HG02970 (cell line): ENCODE measurements around the gene RAPGEF2.
"Not testable (repeated sequence)": the region's sequence is repeated elsewhere in the genome, so short reads cannot be mapped to it uniquely, and the experiment has no call there.

Experiments used
- ATAC-seq: cut with Tn5 transposase; IDR thresholded peaks from one replicate; pipeline ENCODE4 v1.9.1; 2021; ENCODE audit warnings: mild to moderate bottlenecking, moderate library complexity, moderate number of reproducible peaks; ENCODE audit not compliant: unreplicated experiment, low FRiP score

RAPGEF2 gene

DNA sequence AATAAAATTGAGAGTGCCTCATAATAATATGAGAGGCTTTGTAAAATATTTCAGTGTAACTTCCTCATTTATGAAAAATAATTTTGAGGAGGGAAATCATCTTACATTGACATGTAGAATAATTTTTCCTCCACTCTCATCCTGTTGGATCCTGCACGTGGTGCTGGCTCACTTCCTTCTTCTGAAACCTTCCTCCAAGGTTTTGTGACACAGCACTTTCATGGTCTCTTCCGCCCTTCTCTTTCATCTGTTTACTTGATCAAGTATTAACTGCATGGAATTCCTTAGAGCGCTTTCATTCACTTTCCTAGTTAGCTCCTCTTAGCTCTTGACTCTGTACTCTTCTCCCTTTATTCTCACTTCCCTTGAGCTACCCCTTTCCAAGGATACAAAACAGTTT, 246.5 kb downstream of the RAPGEF2 start:
- no peak for ATAC-seq

DNA sequence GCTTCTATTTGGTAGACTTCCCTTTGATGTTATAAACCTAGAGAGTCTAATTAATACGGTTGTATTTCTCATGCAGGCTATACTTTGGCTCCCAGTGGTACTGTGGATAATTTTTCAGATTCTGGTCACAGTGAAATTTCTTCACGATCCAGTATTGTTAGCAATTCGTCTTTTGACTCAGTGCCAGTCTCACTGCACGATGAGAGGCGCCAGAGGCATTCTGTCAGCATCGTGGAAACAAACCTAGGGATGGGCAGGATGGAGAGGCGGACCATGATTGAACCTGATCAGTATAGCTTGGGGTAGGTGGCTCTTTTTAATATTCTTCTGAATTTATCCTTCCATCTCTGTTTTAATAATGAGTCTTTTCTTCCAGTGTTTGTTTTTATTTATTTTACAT, 249.7 kb downstream of the RAPGEF2 start:
- no peak for ATAC-seq

DNA sequence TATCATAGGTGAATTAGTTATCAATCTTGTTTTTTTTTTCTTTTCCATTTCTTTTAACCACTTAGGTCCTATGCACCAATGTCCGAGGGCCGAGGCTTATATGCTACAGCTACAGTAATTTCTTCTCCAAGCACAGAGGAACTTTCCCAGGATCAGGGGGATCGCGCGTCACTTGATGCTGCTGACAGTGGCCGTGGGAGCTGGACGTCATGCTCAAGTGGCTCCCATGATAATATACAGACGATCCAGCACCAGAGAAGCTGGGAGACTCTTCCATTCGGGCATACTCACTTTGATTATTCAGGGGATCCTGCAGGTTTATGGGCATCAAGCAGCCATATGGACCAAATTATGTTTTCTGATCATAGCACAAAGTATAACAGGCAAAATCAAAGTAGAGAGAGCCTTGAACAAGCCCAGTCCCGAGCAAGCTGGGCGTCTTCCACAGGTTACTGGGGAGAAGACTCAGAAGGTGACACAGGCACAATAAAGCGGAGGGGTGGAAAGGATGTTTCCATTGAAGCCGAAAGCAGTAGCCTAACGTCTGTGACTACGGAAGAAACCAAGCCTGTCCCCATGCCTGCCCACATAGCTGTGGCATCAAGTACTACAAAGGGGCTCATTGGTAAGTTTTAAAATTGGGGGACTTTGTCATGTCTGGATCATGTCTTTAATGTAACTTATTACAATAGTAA, 250.7 kb downstream of the RAPGEF2 start:
- ATAC-seq = no peak

DNA sequence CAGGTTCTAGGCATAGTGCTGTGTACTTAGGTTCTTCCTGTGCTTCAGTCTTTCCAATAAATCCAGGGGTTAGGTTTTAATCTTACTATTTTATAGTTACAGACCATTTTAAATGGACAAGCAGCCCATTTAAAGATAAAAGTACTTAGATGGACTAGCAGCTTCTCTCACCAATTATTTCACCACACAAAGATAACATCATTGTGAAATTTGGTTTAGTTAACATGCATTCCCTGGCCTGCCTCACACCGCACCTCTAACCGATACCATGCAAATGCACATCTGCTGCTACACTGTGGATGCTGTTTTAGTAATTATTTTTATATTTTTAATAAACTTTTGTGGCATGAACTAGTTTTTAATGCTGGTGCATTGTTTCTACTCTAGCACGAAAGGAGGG, 252.6 kb downstream of the RAPGEF2 start:
- no peak for ATAC-seq

DNA sequence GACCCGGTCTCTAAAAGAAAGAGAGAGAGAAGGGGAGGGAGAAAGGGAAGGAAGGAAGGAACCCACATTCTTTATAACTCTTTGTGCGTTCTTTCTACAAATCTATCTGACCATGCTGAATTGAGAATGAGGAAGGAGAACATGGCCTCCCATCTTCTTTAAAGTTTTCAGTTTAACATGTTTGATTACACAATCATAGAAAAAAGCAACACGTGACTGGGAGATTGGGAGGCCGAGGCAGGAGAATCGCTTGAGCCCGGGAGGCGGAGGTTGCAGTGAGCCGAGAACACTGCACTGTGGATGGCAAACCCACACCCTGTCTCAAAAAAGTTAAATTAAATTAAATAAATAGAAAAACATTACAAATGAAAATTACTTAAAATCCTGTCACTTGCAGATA, 254.5 kb downstream of the RAPGEF2 start:
- ATAC-seq = no peak

DNA sequence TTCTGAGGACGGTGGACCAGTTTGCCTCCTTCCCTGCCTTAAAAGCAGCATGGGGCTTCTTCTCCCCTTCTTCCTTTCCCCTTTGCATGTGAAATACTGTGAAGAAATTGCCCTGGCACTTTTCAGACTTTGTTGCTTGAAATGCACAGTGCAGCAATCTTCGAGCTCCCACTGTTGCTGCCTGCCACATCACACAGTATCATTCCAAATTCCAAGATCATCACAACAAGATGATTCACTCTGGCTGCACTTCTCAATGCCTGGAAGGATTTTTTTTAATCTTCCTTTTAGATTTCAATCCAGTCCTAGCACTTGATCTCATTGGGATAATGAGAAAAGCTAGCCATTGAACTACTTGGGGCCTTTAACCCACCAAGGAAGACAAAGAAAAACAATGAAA, 255.3 kb downstream of the RAPGEF2 start:
- ATAC-seq = no peak

DNA sequence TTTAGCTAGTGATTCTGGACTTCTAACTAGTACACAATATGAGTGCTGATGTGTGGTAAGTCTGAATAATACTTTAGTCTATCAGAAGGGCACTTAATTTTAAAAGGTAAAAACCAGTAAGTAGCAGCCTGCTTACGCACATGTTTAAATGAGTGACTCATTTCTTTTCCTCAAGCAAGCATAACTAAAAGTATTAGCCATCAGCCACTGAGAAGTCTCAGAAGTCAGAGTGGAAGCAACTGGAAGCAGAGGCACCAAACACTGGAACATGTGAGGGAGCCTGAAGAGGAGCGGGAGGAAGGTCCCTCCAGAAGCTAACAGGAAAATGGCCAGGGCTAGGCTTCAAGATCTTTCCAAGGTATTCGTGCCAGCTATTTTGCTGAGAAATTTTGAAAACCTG, 257.7 kb downstream of the RAPGEF2 start:
- ATAC-seq = no peak

DNA sequence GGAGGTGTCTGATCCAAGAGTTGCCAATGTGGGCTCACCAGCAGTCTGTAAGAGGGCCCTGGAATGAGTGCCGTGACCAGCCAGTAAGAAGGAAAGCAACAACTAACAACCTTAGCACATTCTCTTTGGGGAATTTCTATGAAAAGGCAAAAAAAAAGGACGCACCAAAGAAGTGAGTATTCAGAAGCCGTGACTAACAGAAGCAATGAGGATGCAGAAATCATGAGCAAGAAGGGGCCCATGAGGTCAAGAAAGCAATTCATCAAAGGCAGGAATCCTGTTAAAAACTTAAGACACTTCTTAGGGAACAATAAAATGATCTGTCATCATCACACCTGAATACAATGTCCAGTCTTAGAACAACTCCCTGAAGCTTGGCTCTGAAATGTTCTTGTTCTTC, 260.5 kb downstream of the RAPGEF2 start:
- no peak for ATAC-seq

DNA sequence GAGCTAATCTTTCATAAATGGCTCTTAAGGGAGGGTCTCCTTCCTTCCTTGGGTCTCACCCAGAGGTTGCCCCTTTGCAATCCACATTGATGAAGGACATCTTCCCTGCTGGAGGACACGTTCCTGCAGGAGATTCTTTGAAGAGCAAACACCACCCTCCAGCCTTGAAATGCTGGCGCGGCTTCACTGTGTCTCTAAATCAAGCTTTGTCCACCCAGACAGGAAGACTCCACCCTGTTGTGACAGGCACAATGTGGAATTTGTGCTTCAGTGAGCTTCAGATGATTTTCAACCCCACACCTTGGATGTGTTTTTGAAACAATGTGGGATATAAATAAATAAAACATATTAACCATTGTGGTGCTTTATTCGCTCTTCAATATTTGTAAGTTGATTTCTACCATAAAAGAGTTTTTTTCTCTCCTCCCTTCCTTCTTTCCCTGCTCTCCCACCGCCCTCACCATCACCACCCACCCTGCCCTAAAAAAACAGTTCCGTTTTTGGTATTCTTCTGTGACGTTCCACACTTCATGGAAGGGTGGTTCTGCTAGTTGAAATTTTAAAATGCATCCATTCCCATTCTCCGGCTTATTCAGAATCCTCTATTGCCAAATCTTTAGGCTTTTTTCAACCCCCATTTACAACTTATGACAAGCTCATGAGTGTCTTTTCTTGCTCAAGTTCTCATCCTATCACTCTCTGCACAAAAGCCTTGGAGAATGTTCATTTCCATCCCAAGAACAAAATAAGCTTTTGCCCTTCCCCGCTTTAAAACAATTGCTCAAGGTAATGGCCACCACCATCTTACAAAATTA, 264.3 kb downstream of the RAPGEF2 start:
- no peak for ATAC-seq

DNA sequence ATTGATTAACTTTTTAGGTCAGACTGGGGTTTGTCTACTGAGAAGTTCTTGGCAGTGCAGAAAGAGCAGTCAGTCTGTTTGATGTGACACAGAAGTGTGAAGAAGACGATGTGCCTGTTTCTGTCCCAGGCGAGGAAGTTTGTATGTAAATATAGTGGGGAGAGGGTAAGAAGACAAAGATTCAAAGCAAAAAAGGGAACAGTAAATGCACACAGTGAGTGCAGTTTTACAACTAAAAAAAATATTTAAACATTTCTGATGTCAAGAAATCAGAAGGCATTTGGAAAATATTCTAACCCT, 264.9 kb downstream of the RAPGEF2 start:
- ATAC-seq = no peak

DNA sequence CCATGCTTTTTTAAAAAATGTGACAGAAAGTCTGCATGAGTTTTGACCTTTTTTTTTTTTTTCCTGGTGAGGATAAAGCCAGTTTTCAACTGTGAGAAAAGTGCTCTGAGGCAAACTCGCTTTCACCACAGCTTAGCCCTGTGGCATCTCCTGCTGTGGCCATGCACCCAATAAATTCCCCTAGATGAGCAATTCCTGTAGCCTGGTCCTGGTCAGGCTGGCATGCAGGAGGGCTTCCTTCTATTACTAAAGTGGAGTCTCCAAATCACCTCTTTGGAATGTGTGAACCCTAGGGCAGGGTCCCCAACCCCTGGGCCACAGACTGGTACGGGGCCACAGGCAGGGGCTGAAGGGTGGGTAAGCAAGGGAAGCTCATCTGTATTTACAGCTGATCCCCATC, 265.4 kb downstream of the RAPGEF2 start:
- ATAC-seq = no peak

DNA sequence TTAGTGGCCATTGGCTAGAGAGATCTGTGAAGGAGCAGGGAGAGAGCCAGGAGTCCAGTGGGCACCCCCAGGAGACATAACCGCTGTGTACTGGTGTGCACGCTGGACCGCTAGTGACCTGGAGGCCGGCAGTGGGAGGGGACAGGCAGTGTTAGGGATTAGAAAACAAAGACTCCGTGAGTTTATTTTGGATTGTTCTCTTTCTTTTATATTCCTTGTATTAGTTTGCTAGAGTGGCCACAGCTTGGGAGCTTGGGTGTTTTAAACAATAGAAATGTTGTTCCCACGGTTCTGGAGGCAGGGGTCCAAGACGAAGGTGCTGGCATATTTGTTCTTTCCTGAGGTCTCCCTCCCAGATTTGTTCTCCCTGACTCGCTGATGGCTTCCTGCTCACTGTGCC, 266.4 kb downstream of the RAPGEF2 start:
- ATAC-seq = no peak

DNA sequence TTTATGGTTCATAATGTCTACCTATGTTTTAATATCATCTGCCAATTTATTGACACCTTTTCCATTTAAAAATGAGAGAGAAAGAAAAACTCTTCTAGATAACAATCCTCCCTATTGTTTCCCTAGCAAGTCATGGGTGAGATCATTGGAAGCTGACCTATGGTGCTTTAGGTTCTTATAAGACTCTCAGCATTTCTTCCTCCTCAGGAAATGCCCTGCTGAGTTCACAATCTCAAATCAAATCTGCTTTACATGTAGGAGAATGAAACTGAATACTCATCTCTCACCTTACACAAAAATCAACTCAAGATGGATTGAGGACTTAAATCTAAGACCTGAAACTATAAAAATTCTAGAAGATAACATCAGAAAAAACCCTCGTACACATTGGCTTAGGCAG, 267.4 kb downstream of the RAPGEF2 start:
- ATAC-seq = no peak

DNA sequence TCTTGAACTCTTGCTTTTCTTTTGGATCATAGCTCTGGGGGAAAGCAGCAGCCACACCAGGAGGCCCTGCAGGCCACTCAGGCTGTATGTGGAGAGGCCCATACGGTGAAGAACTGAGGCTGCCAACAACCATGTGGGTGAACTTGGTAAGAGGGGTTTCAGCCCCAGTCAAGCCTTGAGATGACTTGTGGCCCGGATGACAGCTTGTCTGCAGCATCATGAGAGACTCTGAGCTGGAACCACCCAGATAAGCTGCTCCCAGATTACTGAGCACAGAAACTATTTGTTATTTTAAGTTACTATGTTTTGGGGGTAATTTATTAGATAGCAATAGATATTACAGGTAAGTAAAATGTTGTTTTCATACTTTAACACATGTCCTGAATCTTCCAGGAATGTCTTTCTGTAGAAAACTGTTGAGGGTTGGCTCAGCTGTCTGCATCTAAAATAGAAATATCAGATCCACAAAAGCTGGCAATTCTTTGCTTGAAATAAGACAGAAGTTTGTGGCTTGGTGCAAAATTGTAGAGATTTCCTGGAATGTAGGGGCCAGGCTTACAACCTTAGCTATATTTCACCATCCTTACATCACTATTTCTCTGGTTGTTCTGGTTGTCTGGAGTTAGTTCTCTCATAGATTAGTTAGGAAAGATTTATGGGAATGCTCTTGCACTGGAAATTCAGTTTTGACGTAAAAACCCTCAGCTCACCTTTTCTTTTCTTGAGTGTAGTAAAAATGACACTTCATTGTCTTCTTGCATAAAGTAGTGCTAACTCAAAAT, 272.1 kb downstream of the RAPGEF2 start:
- ATAC-seq = no peak

DNA sequence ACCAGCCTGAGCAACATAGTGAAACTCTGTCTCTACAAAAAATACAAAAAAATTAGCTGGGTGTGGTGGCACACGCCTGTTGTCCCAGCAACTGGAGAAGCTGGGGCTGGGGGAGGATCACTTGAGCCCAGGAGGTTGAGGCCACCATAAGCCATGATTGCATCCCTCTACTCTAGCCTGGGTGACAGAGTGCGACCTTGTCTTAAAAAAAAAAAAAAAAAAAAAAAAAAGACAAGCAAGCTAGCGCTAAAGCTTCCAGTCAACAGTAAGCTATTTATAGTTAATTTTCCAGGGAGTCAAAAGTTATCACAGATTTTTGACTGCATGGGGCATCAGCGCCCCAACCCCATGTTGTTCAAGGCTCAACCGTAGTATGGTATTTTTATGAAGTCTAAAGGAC, 273.4 kb downstream of the RAPGEF2 start:
- no peak for ATAC-seq

DNA sequence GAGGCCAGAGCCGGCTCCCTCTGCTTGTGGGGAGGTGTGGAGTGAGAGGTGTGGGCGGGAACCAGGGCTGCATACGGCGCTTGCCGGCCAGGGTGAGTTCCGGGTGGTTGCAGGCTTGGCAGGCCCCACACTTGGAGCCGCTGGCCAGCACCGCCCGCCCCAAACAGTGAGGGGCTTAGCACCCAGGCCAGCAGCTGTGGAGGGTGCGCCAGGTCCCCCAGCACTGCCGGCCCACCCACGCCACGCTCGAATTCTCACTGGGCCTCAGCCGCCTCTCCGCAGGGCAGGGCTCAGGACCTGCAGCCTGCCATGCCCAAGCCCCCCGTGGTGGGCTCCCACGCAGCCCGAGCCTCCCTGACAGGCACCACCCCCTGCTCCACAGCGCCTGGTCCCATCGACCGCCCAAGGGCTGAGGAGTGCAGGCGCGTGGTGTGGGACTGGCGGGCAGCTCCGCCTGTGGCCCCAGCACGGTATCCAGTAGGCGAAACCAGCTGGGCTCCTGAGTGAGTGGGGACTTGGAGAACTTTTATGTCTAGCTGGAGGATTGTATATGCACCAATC, 275.3 kb downstream of the RAPGEF2 start:
- ATAC-seq = no peak

DNA sequence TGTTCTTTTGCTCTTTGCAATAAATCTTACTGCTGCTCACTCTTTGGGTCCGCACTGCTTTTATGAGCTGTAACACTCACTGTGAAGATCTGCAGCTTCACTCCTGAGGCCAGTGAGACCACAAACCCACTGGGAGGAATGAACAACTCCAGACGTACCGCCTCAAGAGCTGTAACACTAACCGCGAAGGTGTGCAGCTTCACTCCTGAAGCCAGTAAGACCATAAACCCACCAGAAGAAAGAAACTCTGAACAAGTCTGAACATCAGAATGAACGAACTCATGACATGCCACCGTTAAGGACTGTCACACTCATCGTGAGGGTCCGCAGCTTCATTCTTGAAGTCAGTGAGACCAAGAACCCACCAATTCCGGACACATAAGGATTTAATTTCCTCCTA, 276.2 kb downstream of the RAPGEF2 start:
- ATAC-seq = not testable (repeated sequence)

DNA sequence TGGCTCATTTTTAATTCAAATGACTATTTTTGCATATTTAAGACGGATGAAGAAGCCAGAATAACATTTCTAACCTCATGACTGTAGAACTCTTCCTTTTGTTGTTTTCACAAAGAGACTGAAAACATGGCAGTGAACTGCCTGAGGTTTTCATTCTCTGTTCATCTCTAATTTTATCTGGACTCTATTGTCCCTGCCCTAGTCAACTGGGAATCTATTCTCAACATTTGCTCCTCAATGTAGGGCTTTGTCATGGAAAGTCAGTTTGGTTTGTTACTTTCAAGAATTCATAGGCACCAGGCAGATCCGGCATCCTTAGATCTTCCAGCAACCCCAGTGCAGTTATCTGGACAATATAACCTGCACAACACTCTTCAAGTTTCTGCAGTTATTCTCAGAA, 277.0 kb downstream of the RAPGEF2 start:
- no peak for ATAC-seq

DNA sequence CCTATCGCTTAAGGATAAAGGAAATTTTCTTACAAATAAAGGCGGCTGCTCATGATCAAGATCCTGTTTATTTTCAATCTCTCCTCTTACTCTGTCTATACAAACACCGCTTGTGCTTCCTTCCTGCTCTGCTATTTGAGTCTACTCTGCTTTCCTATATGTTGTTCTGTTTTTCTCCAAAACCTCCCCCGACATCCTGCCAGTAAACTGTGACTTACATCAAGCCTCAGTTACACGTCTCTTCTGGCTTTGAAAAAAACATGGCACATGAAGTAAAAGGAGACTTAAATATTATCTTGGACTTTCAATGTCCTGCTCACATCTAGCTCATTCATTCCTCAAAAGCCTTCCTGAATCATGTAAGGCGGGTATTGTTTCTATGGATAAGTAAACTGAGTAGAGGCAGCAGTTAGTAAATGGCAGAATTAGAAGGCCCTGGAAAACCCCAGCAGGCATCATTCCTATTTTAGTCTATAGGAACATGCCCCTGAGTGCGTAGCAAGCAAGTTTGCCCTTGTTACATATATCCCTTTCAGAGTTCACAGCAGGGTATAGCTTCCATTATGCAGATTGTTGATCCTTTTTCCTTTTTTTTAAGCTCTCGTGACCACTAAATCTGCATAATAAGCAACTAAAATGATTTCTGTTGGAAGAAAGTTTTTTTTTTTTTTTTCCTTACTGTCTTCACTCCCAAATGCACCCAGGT, 280.1 kb downstream of the RAPGEF2 start:
- no peak for ATAC-seq

DNA sequence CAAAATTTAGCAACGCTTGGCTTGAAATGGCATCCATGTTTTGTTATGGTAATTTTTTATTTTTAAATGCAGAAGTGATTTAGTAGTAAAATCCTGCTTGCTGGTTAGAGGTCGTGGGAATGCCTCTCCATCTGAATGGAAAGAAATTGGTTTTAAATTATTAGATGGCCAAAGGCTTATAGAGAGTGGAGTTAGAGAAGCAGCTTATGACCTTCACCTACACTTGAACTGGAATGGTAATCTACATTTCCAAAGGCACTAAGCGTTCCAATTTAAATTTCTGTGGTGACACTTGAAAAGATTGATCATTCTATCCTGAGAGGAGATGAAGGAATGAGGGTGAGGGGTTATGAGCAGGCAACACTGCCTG, 280.7 kb downstream of the RAPGEF2 start:
- ATAC-seq = no peak

DNA sequence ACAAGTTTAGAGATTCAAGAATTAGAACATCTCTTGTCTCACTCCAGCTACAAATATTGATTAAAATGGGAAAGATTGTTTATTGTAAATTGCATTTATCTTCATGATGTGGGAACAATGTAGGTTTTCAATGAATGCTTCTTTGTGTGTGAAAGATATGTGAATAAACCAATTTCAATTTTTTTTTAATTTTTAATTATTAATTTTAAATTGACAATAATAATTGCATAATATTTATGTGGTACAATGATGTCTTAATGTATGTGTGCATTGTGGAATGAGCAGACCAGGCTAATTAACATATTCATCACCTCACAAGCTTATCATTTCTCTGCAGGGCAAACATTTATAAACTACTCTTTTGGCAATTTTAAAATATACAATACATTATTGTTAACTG, 281.1 kb downstream of the RAPGEF2 start:
- no peak for ATAC-seq
